PC-9 (cell line): ENCODE data around the gene CROCC2.

ENCODE experiments used
- EZH2 ChIP-seq: fragments of 200-600 bp; sonication (generic); IDR thresholded peaks from 2 replicates; pipeline ENCODE4 v1.8.0; 2017; ENCODE audit warnings: antibody characterized with exemption, low read depth
- TF ChIP-seq, protein P1 (sequence below): fragments of 200-600 bp; sonication (generic); conservative IDR thresholded peaks from 2 replicates; pipeline ENCODE4 v1.6.1; 2017; ENCODE audit warnings: mixed run types, antibody characterized with exemption, mild to moderate bottlenecking, moderate library complexity

DNA sequence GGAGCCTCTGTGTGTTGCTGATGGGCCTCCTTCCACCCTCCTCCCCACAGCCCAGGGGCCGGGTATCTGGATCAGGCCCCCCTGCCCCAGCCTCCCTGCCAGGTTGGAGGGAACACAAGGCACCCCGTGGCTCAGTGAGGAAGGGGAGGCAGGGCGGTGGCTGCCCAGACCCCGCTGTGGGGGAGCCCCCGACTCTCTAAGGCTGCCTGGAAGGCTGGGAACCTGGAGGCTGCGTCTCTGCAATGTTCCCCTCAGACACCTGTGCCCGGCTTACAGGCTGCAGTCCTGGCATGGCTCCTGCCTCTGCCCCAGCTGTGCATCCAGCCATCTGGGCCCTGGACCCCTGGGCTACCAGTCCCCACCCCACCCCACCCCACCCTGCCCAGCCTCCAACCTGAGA, 9.7 kb upstream of the CROCC2 start:
- TF ChIP-seq, protein P1, sequence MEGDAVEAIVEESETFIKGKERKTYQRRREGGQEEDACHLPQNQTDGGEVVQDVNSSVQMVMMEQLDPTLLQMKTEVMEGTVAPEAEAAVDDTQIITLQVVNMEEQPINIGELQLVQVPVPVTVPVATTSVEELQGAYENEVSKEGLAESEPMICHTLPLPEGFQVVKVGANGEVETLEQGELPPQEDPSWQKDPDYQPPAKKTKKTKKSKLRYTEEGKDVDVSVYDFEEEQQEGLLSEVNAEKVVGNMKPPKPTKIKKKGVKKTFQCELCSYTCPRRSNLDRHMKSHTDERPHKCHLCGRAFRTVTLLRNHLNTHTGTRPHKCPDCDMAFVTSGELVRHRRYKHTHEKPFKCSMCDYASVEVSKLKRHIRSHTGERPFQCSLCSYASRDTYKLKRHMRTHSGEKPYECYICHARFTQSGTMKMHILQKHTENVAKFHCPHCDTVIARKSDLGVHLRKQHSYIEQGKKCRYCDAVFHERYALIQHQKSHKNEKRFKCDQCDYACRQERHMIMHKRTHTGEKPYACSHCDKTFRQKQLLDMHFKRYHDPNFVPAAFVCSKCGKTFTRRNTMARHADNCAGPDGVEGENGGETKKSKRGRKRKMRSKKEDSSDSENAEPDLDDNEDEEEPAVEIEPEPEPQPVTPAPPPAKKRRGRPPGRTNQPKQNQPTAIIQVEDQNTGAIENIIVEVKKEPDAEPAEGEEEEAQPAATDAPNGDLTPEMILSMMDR, result no peak
- TF ChIP-seq EZH2, result no peak
